ENCODE measurements around the gene DHRSX. TPM values are rescaled to one million over a fixed set of nuclear protein-coding genes. Genes with fewer than 3 reads are reported as not detected.
A peak's percentile ranks its signal among the peaks of the same experiment; 100 is the strongest.

DHRSX gene
- total RNA-seq, 3 donors from 2014 or later, result 24.3 to 39.0 (median 29.2) TPM

- Histone ChIP-seq H3K36me3 (no peaks in the 10 kb centered on the region), H3K27ac (no peak overlapping the region), H3K4me1 (no peaks in the 10 kb centered on the region), H3K9me3 (no peaks in the 10 kb centered on the region), H3K27me3 (no peaks in the 10 kb centered on the region), H3K4me3 (no peak overlapping the region)
- TF ChIP-seq CTCF (IDR thresholded peaks at IDR 0.05) (no peak), POLR2A (IDR thresholded peaks at IDR 0.05) (no peak)
- intact Hi-C loops (cut with DNase I; ENCODE audit: low total_unique reads), result loop anchor here (5.0 kb wide), 1 partner anchor 293 kb away; no protein-coding TSS in a partner anchor
- DNase-seq (ENCODE audit: low spot score in 2 of 2), result no peak
Measured at GRCh38 chrX:2504706-2505332, 4.0 kb upstream of the DHRSX start.

GRCh38 chrX:2503591-2504500 is 3.1 kb upstream of the DHRSX start:
- intact Hi-C loops (cut with DNase I; ENCODE audit: low total_unique reads), result loop anchor here (5.0 kb wide), 1 partner anchor 292 kb away; no protein-coding TSS in a partner anchor
- no peak for DNase-seq (ENCODE audit: low spot score in 2 of 2)

GRCh38 chrX:2502668-2503519 is 2.1 kb upstream of the DHRSX start:
- intact Hi-C loops (cut with DNase I; ENCODE audit: low total_unique reads), result loop anchor here (5.0 kb wide), 1 partner anchor 291 kb away; no protein-coding TSS in a partner anchor
- Histone ChIP-seq H3K9me3 (no peaks in the 10 kb centered on the region), H3K4me1 (peaks cover 0 to 6% of the 10 kb centered on the region in 2 donors), H3K27me3 (no peaks in the 10 kb centered on the region), H3K36me3 (no peaks in the 10 kb centered on the region), H3K27ac (peak overlapping the region in 1 of 2 donors; percentile 48), H3K4me3 (no peak overlapping the region)
- no peak for DNase-seq (ENCODE audit: low spot score in 2 of 2)
- no peak for TF ChIP-seq POLR2A (IDR thresholded peaks at IDR 0.05)
- TF ChIP-seq POLR2AphosphoS5 (IDR thresholded peaks at IDR 0.05), result peak in 2 of 3 donors; percentile 13 to 39
- no peak for TF ChIP-seq CTCF (IDR thresholded peaks at IDR 0.05)

More at GRCh38 chrX:2503591-2504500, 3.1 kb upstream of the DHRSX start:
- Histone ChIP-seq H3K36me3 (no peaks in the 10 kb centered on the region), H3K4me1 (peaks cover 0 to 6% of the 10 kb centered on the region in 2 donors), H3K9me3 (no peaks in the 10 kb centered on the region), H3K4me3 (no peak overlapping the region), H3K27me3 (no peaks in the 10 kb centered on the region), H3K27ac (no peak overlapping the region)
- TF ChIP-seq POLR2A (IDR thresholded peaks at IDR 0.05) (no peak), POLR2AphosphoS5 (IDR thresholded peaks at IDR 0.05) (no peak), CTCF (IDR thresholded peaks at IDR 0.05) (no peak)

GRCh38 chrX:2502120-2502667 is 1.4 kb upstream of the DHRSX start:
- intact Hi-C loops (cut with DNase I; ENCODE audit: low total_unique reads), result loop anchor here (5.0 kb wide), 1 partner anchor 290 kb away; no protein-coding TSS in a partner anchor
- H3K9me3 ChIP-seq, result no peaks in the 10 kb centered on the region
- TF ChIP-seq POLR2AphosphoS5 (IDR thresholded peaks at IDR 0.05), result no peak
- TF ChIP-seq CTCF (IDR thresholded peaks at IDR 0.05), result no peak
- no peak for TF ChIP-seq POLR2A (IDR thresholded peaks at IDR 0.05)
- H3K4me3 ChIP-seq, result no peak overlapping the region
- no peaks in the 10 kb centered on the region for H3K36me3 ChIP-seq
- H3K27me3 ChIP-seq, result no peaks in the 10 kb centered on the region
- H3K4me1 ChIP-seq, result peaks cover 0 to 6% of the 10 kb centered on the region in 2 donors
- peak overlapping the region in 1 of 2 donors; percentile 48 for H3K27ac ChIP-seq
- DNase-seq (ENCODE audit: low spot score in 2 of 2), result no peak

All from breast epithelium (tissue), 4 donors.